ENCODE results near the gene GRK5.

GRK5 gene

GRCh38 chr10:119368581-119368980, 161.2 kb downstream of the GRK5 start:
- no peak for DNase-seq

- no peak for DNase-seq
Measured at GRCh38 chr10:119368991-119369869, 161.9 kb downstream of the GRK5 start.

- peak; percentile 77 for DNase-seq
Measured at GRCh38 chr10:119370111-119370741, 162.9 kb downstream of the GRK5 start.

GRCh38 chr10:119370972-119371703, 163.8 kb downstream of the GRK5 start:
- DNase-seq, result peak; percentile 93

- DNase-seq, result peak; percentile 10
Measured at GRCh38 chr10:119371704-119372663, 164.6 kb downstream of the GRK5 start.

- DNase-seq, result no peak
Measured at GRCh38 chr10:119373294-119374102, 166.1 kb downstream of the GRK5 start.

GRCh38 chr10:119374236-119374635, 166.9 kb downstream of the GRK5 start:
- no peak for DNase-seq

GRCh38 chr10:119375574-119376272, 168.4 kb downstream of the GRK5 start:
- no peak for DNase-seq

GRCh38 chr10:119377451-119377957, 170.1 kb downstream of the GRK5 start:
- DNase-seq, result no peak

- DNase-seq, result no peak
Measured at GRCh38 chr10:119377958-119378736, 170.8 kb downstream of the GRK5 start.

- DNase-seq, result no peak
Measured at GRCh38 chr10:119378737-119379067, 171.3 kb downstream of the GRK5 start.

- DNase-seq, result no peak
Measured at GRCh38 chr10:119379466-119380071, 172.2 kb downstream of the GRK5 start.

- peak; percentile 19 for DNase-seq
Measured at GRCh38 chr10:119383174-119383856, 175.9 kb downstream of the GRK5 start.

GRCh38 chr10:119384127-119384526, 176.8 kb downstream of the GRK5 start:
- DNase-seq, result no peak

GRCh38 chr10:119386666-119387065, 179.3 kb downstream of the GRK5 start:
- DNase-seq, result no peak

- DNase-seq, result no peak
Measured at GRCh38 chr10:119388849-119389345, 181.5 kb downstream of the GRK5 start.

GRCh38 chr10:119391440-119392251, 184.3 kb downstream of the GRK5 start:
- DNase-seq, result peak; percentile 63

GRCh38 chr10:119393019-119393418, 185.6 kb downstream of the GRK5 start:
- no peak for DNase-seq

Data from fibroblast of skin of right quadriceps (primary cell).